Stimulated activated CD4-positive, alpha-beta T cell treated with anti-CD3 and anti-CD28 coated beads, Interleukin-4, amount 100 ng/mL, for 1 hour (primary cell): ENCODE results near the gene ZBTB21.

Source experiments
- DNase-seq: peaks from one replicate; pipeline ENCODE4 v3.0.0-alpha.2; 2020

ZBTB21 gene

GRCh38 chr21:42039470-42039901 lies 29.3 kb upstream of the ZBTB21 start:
- no peak for DNase-seq

GRCh38 chr21:42038826-42039425 lies 28.8 kb upstream of the ZBTB21 start:
- DNase-seq: no peak

- DNase-seq: no peak
Observed at GRCh38 chr21:42038393-42038792, 28.2 kb upstream of the ZBTB21 start.

- DNase-seq: no peak
Observed at GRCh38 chr21:42037943-42038342, 27.8 kb upstream of the ZBTB21 start.

GRCh38 chr21:42037516-42037915 lies 27.4 kb upstream of the ZBTB21 start:
- no peak for DNase-seq

- no peak for DNase-seq
Observed at GRCh38 chr21:42036313-42036712, 26.2 kb upstream of the ZBTB21 start.

- DNase-seq: no peak
Observed at GRCh38 chr21:42032968-42033367, 22.8 kb upstream of the ZBTB21 start.

GRCh38 chr21:42032266-42032665 lies 22.1 kb upstream of the ZBTB21 start:
- no peak for DNase-seq

- no peak for DNase-seq
Observed at GRCh38 chr21:42031816-42032215, 21.7 kb upstream of the ZBTB21 start.

GRCh38 chr21:42031241-42031640 lies 21.1 kb upstream of the ZBTB21 start:
- DNase-seq: no peak

GRCh38 chr21:42030311-42030710 lies 20.2 kb upstream of the ZBTB21 start:
- no peak for DNase-seq

GRCh38 chr21:42028766-42029425 lies 18.7 kb upstream of the ZBTB21 start:
- no peak for DNase-seq

GRCh38 chr21:42027822-42028765 lies 17.9 kb upstream of the ZBTB21 start:
- DNase-seq: no peak

GRCh38 chr21:42027085-42027821 lies 17.1 kb upstream of the ZBTB21 start:
- no peak for DNase-seq

- no peak for DNase-seq
Observed at GRCh38 chr21:42026082-42026435, 15.9 kb upstream of the ZBTB21 start.

GRCh38 chr21:42025376-42026081 lies 15.4 kb upstream of the ZBTB21 start:
- no peak for DNase-seq

- DNase-seq: no peak
Observed at GRCh38 chr21:42022906-42023305, 12.7 kb upstream of the ZBTB21 start.

- DNase-seq: no peak
Observed at GRCh38 chr21:42022091-42022430, 11.9 kb upstream of the ZBTB21 start.

GRCh38 chr21:42021371-42022090 lies 11.4 kb upstream of the ZBTB21 start:
- DNase-seq: no peak

GRCh38 chr21:42019706-42020105 lies 9.5 kb upstream of the ZBTB21 start:
- no peak for DNase-seq

- no peak for DNase-seq
Observed at GRCh38 chr21:42019101-42019605, 9.0 kb upstream of the ZBTB21 start.

GRCh38 chr21:42017022-42017421 lies 6.9 kb upstream of the ZBTB21 start:
- DNase-seq: no peak
